ENCODE data around the gene SEC23IP. TPM values are rescaled to one million over a fixed set of nuclear protein-coding genes. Genes with fewer than 3 reads are reported as not detected.
A peak's percentile ranks its signal among the peaks of the same experiment; 100 is the strongest.

The SEC23IP gene
- total RNA-seq (83.1 and 85.4 TPM in 2 replicates), polyA plus RNA-seq (29.5 and 30.9 TPM in 2 replicates), polyA minus RNA-seq (134 and 167 TPM in 2 replicates), Bru-seq, nascent RNA (percentile 83 among the genes with signal in this experiment), BruChase-seq, experiment 1, labeled RNA remaining after a 6-hour chase (percentile 85 among the genes with signal in this experiment), BruChase-seq, experiment 2, labeled RNA remaining after a 2-hour chase (percentile 87 among the genes with signal in this experiment)
- 19.7 and 20.8 TPM in 2 replicates for polyA plus RNA-seq (2011; cell fraction: cytosol; rRNA removed)
- 34.3 and 41.6 TPM in 2 replicates for polyA plus RNA-seq (2011; cell fraction: nucleus; rRNA removed)
- polyA plus RNA-seq (2012) = 57.0 and 73.1 TPM in 2 replicates
- 33.1 TPM for polyA minus RNA-seq (2011; cell fraction: cytosol; rRNA and poly(A)+ RNA removed)
- polyA minus RNA-seq (2011; cell fraction: nucleus; rRNA and poly(A)+ RNA removed) = 40.8 and 56.3 TPM in 2 replicates
- long read RNA-seq, full-length matches to known transcripts = 56 of 107 reads
- long read RNA-seq, partial matches to known transcripts = 22 of 107 reads
- long read RNA-seq, other reads (novel, unspliced or antisense) = 29 of 107 reads

- peak within 1 kb of the TSS; percentile 42 for H3K27ac ChIP-seq (ENCODE audit: insufficient read depth, low read depth, low read length)
- H3K36me3 ChIP-seq (ENCODE audit: control insufficient read depth in 2 of 2, extremely low read depth in 1 of 2, insufficient read depth in 2 of 2, low read length in 2 of 2) = peaks cover 0 to 3% of the 10 kb centered on the region in 2 experiments
- DNase-seq (ENCODE audit: low read depth, low spot score) (peak; percentile 97), FAIRE-seq (peak; percentile 93)
- H3K9me3 ChIP-seq (replicated peaks; ENCODE audit: control insufficient read depth, insufficient read depth, low read length) = no peaks in the 10 kb centered on the region
- H3K4me2 ChIP-seq (ENCODE audit: insufficient read depth, low read length) = peak within 1 kb of the TSS; percentile 97
- peak; percentile 92 for TF ChIP-seq POLR2AphosphoS5 (IDR thresholded peaks at IDR 0.05; ENCODE audit: insufficient read depth, low read depth, low read length)
- TF ChIP-seq EZH2 (IDR thresholded peaks at IDR 0.05; ENCODE audit: borderline replicate concordance, low read depth, low read length, severe bottlenecking) = no peak
- TF ChIP-seq MYC (IDR thresholded peaks at IDR 0.05; ENCODE audit: low read depth, low read length) = peak; percentile 13
- TF ChIP-seq POLR2A (IDR thresholded peaks at IDR 0.05; ENCODE audit: low read depth, low read length) = peak; percentile 95
- TF ChIP-seq, protein P1, sequence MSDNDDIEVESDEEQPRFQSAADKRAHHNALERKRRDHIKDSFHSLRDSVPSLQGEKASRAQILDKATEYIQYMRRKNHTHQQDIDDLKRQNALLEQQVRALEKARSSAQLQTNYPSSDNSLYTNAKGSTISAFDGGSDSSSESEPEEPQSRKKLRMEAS (IDR thresholded peaks at IDR 0.05; ENCODE audit: insufficient read depth, insufficient read length) = peak; percentile 86
- no peak for TF ChIP-seq GATA2 (IDR thresholded peaks at IDR 0.05; ENCODE audit: insufficient read depth, insufficient read length, low read depth, low read length)
- no peak for TF ChIP-seq FOS (IDR thresholded peaks at IDR 0.05; ENCODE audit: borderline replicate concordance, insufficient read depth, low read length)
- peak within 1 kb of the TSS; percentile 68 to 85 (median 71) for H3K4me3 ChIP-seq (replicated peaks in 1 of 3; ENCODE audit: insufficient read depth in 1 of 3, low read depth in 1 of 3, low read length in 3 of 3)
- H3K4me1 ChIP-seq (ENCODE audit: control insufficient read depth, extremely low read depth, insufficient read depth, low read length) = peaks cover 12% of the 10 kb centered on the region
- ChIA-PET CTCF (interaction anchor here (1.0 to 1.6 kb wide), 6 partner anchors 19 to 284 kb away, joined by 3 to 6 read pairs (median 5); partner anchors contain the start of gene MCMBP), POLR2A (interaction anchor here (0.8 to 1.0 kb wide), 4 partner anchors 14 to 205 kb away, joined by 3 to 7 read pairs (median 4); partner anchors contain the start of gene MCMBP)
- intact Hi-C loops (cut with micrococcal nuclease) = loop anchor here (1.0 kb wide), 1 partner anchor 19 kb away; no protein-coding TSS in a partner anchor
- dilution Hi-C loops (cut with MboI; ENCODE audit: extremely low pct_ligation_motif_present, low sequenced_read_pairs) = no loop called here
- peak within 1 kb of the TSS; percentile 60 for H2AFZ ChIP-seq (ENCODE audit: low read depth, low read length)
- H4K20me1 ChIP-seq (replicated peaks; ENCODE audit: control insufficient read depth, extremely low read depth, insufficient read depth, low read length) = peaks cover 2% of the 10 kb centered on the region
- H3K79me2 ChIP-seq (ENCODE audit: control insufficient read depth, insufficient read depth, low read length) = peaks cover 47% of the 10 kb centered on the region
- H3K9ac ChIP-seq (replicated peaks; ENCODE audit: extremely low read depth, insufficient read depth, low read length) = peak within 1 kb of the TSS; percentile 71
- no peaks in the 10 kb centered on the region for H3K9me1 ChIP-seq (replicated peaks; ENCODE audit: control insufficient read depth, extremely low read depth, insufficient read depth, low read length)
- H3K27me3 ChIP-seq (ENCODE audit: control insufficient read depth in 2 of 2, insufficient read depth in 2 of 2, low read length in 2 of 2) = no peaks in the 10 kb centered on the region
- TSS peak; percentile 90 for BruUV-seq (replicated peaks)
Observed at GRCh38 chr10:119892188-119893065, at the start of gene SEC23IP. Gene SEC23IP, plus strand, starts transcription at chr10:119892730. Its CDS starts 53 bp downstream, at chr10:119892783.

Measured in endothelial cell of umbilical vein (primary cell).